ENCODE measurements around the gene LASP1NB.

DNA sequence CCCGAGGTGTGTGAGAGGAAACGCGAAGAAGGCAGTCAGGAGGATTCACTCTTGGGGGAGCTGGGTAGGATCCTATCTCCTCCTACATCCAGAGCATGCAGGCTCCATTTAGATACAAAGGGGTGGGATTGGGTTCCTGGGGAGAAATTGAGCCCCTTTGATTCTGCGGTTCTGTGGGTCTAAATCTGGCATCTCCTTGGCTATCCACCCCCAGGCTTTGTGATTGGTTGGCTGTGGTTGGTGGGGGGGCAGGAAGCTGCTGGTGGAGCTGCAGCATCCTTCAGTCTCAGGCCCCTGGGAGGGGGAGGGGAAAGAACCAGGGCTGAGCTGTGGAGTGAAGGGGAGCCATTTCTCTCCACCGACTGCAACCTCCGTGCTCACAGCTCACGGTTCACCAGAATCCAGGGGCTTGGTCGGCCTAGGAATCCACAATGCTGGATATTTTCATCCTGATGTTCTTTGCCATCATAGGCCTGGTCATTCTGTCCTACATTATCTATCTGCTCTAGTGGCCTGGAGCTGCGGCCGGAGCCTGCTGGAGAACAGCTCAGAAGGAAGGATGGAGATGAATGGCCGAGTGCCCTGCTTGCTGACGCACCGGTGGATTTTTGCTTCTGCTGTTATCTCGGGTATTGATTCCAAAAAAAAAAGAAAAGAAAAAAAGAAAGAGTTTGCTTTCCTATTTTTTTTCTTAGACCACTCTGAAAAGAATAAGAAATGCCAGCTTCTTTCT is at the start of gene LASP1NB:
- no peak for TF ChIP-seq CTCF (conservative IDR thresholded peaks at IDR 0.05; ENCODE audit: low read length)
- no peak for TF ChIP-seq EZH2phosphoT487 (IDR thresholded peaks at IDR 0.05; ENCODE audit: borderline replicate concordance)

Data from Loucy (cell line).